GM18861 (cell line): Measurements from ENCODE around the gene TENT5A.

ENCODE experiments used
- ATAC-seq: cut with Tn5 transposase; IDR thresholded peaks from one replicate; pipeline ENCODE4 v1.9.1; 2021; ENCODE audit not compliant: unreplicated experiment

TENT5A gene

DNA sequence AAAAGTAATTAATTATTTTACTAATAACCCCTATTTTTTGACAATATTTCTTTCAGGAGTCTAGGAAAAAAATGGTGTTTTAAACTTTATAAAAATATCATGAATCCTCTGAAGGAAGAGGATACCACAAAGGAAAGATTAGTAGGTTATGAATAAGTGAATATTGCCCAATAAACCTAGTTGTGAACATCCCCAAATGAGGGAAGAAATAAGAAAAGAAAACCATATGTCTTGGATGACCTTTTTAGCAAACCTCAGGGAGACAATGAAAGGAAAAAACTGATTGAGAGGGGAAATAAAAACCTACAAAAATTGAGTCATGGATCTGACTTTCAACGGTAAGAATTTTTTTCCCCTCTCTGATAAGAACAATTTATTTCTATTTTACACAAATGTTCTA is 34.4 kb downstream of the TENT5A start:
- no peak for ATAC-seq

DNA sequence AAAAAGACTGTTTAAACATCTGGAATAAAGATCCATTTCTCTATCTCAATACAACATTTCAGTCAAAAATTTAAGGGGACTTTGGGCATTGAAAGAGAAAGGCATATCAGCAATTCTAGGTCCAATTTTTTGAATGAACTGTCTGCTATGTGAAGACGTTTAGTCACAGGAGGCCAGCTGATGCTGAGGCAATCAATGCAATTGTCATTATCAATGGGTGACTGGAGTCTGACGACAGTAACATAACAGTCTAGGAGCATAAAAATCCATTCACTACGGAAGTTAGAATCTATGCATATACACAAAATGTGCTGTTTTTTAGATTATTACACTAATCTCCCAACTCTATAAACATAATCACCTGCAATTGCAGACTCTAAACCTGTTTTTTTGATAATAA is 37.8 kb downstream of the TENT5A start:
- ATAC-seq = no peak

DNA sequence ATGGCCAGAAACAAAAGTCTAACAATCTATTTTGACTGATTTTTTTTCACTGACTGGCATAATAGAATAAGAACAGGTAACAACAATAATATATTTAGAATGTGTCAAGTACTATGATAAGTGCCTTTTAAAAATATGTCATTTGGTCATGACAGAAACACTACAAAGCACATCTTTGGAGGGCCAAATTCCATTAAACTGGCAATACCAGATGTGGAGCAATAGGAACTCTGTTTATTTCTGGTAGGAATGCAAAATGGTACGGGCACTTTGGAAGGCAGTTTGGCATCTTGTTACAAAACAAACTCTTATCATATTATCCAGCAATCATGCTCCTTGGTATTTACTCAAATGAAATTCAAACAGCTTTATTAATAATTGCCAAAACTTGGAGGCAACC is 39.3 kb downstream of the TENT5A start:
- ATAC-seq = no peak

DNA sequence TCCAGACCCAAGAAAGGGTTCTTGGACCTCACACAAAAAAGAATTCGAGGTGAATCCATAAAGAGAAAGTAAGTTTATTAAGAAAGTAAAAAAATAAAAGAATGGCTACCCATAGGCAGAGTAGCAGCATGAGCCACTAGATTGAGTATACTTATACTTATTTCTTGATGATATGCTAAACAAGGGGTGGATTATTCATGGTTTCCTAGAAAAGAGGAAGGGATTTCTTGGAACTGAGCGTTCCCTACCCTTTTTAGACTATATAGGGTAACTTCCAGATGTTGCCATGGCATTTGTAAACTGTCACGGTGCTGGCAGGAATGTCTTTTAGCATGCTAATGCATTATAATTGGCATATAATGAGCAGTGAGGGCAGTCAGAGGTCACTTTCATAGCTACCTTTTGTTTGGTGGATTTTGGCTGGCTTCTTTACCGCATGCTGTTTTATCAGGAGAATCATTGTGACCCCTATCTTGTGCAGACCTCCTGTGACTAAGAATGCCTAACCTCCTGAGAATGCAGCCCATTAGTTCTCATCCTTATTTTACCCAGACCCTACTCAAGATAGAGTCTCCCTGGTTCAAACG is 44.3 kb downstream of the TENT5A start:
- no peak for ATAC-seq

DNA sequence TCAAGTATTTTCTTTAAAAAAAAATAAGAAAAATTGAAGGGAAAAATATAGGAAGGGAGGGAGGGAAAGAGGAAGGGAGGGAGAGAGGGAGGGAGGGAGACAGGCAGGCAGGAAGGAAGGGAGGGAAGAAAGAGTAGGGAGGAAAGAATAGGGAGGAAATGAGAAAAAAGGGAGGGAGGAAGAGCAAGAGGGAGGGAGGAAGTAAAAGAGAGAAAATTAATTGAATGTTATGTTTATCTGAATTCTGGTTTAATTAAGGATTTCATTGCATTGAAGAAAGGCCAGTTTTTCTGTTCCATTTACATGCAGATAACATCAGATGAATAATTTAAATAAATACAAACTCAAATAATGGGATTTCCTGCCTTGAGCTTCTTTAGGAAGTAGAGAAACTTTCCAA is 47.8 kb downstream of the TENT5A start:
- no peak for ATAC-seq

DNA sequence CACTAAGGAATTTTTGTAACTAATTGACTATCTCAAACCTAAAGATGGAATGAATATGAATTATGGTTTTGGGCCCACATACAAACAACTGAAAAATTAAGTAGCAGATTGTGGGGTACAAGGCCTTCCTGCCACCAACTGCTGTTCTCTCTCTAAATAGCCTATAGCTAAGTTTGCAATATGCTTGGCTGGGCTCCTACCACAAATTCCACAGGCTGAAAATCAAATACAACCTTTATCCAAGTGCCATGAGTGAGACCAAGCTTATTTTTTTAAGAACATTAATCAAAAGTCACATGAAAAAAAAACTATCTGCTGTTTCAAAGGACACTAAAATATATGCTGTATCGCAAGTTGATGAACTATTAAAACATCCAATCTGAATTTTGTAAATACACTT is 52.1 kb downstream of the TENT5A start:
- no peak for ATAC-seq

DNA sequence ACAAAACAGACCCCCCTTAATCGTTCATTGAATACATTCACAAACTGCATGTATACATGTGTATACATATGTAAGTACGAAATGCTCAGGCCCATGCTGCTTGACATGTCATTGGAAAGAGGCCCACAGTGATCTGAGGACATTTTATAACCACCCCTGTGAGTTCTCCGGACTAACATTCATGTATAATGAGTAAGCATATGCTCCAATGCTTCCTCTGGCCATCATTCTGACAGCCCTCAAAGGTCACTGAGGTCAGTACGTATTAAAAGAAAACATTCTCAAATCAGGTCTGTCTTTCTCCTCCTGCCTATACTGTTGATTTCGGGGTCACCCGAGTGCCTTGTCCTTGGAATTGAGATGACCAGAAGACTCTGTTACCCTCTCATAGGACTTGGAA is 54.9 kb downstream of the TENT5A start:
- no peak for ATAC-seq

DNA sequence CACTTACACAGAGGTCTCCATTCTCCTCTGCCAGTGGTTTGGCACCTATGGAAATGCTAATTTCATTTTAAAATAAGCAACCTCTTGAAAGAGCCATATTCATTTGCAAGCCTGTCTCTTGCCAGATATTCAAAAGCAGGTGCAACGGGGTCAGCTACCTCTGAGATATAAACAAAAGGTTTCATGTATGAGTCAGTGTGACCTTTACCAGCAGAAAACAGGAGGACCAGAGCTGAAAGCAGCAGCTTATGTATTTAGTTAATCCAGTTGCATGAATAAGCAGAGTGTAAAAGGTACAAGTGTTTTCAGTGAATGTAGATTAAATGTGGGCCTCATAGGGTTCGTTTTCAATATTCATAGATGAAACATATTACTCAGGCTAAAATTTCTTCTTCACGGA is 56.0 kb downstream of the TENT5A start:
- ATAC-seq = no peak
